ENCODE data around the gene STK32B.

The STK32B gene

GRCh38 chr4:5398056-5398455 lies 346.8 kb downstream of the STK32B start:
- Histone ChIP-seq H3K9me3 (ENCODE audit: insufficient read depth, low read depth, low read length) (no peaks in the 10 kb centered on the region), H3K4me2 (ENCODE audit: low read depth, low read length, poor library complexity, severe bottlenecking) (no peak overlapping the region), H2AFZ (ENCODE audit: low read length) (no peak overlapping the region), H3K27me3 (ENCODE audit: insufficient read depth, low read length, poor library complexity, severe bottlenecking) (no peaks in the 10 kb centered on the region), H3F3A (ENCODE audit: low read depth) (no peaks in the 10 kb centered on the region), H3K9me2 (replicated peaks; ENCODE audit: low read depth, low read length) (no peaks in the 10 kb centered on the region), H3K4me1 (ENCODE audit: insufficient read depth, low read length, poor library complexity, severe bottlenecking) (no peaks in the 10 kb centered on the region), H4K20me1 (ENCODE audit: insufficient read depth, low read length, poor library complexity, severe bottlenecking) (no peaks in the 10 kb centered on the region), H3K36me3 (ENCODE audit: insufficient read depth, low read length) (no peaks in the 10 kb centered on the region), H3K9ac (ENCODE audit: low read depth, low read length, poor library complexity, severe bottlenecking) (no peak overlapping the region), H3K79me2 (ENCODE audit: insufficient read depth, low read length) (no peaks in the 10 kb centered on the region), H3K4me3 (ENCODE audit: low read length, poor library complexity, severe bottlenecking) (no peak overlapping the region)
- no peak for TF ChIP-seq EZH2phosphoT487 (IDR thresholded peaks at IDR 0.05; ENCODE audit: borderline replicate concordance)
- no peak for TF ChIP-seq CTCF (conservative IDR thresholded peaks at IDR 0.05; ENCODE audit: low read length)

GRCh38 chr4:5399124-5399523 lies 347.8 kb downstream of the STK32B start:
- H2AFZ ChIP-seq (ENCODE audit: low read length) = no peak overlapping the region
- H3K79me2 ChIP-seq (ENCODE audit: insufficient read depth, low read length) = no peaks in the 10 kb centered on the region
- peaks cover 8% of the 10 kb centered on the region; the same call in 1 of the 2 replicates for H3K9me3 ChIP-seq (ENCODE audit: insufficient read depth, low read depth, low read length)
- H3K36me3 ChIP-seq (ENCODE audit: insufficient read depth, low read length) = no peaks in the 10 kb centered on the region
- H3K9me2 ChIP-seq (replicated peaks; ENCODE audit: low read depth, low read length) = no peaks in the 10 kb centered on the region
- H3F3A ChIP-seq (ENCODE audit: low read depth) = no peaks in the 10 kb centered on the region
- no peaks in the 10 kb centered on the region for H3K4me1 ChIP-seq (ENCODE audit: insufficient read depth, low read length, poor library complexity, severe bottlenecking)
- H3K9ac ChIP-seq (ENCODE audit: low read depth, low read length, poor library complexity, severe bottlenecking) = no peak overlapping the region
- no peaks in the 10 kb centered on the region for H4K20me1 ChIP-seq (ENCODE audit: insufficient read depth, low read length, poor library complexity, severe bottlenecking)
- no peak overlapping the region for H3K4me3 ChIP-seq (ENCODE audit: low read length, poor library complexity, severe bottlenecking)
- H3K27me3 ChIP-seq (ENCODE audit: insufficient read depth, low read length, poor library complexity, severe bottlenecking) = no peaks in the 10 kb centered on the region
- H3K4me2 ChIP-seq (ENCODE audit: low read depth, low read length, poor library complexity, severe bottlenecking) = no peak overlapping the region
- TF ChIP-seq EZH2phosphoT487 (IDR thresholded peaks at IDR 0.05; ENCODE audit: borderline replicate concordance) = no peak
- no peak for TF ChIP-seq CTCF (conservative IDR thresholded peaks at IDR 0.05; ENCODE audit: low read length)

- H3K36me3 ChIP-seq (ENCODE audit: insufficient read depth, low read length) = no peaks in the 10 kb centered on the region
- H3K4me1 ChIP-seq (ENCODE audit: insufficient read depth, low read length, poor library complexity, severe bottlenecking) = no peaks in the 10 kb centered on the region
- no peak overlapping the region for H3K9ac ChIP-seq (ENCODE audit: low read depth, low read length, poor library complexity, severe bottlenecking)
- H3K4me3 ChIP-seq (ENCODE audit: low read length, poor library complexity, severe bottlenecking) = no peak overlapping the region
- no peak overlapping the region for H3K4me2 ChIP-seq (ENCODE audit: low read depth, low read length, poor library complexity, severe bottlenecking)
- TF ChIP-seq EZH2phosphoT487 (IDR thresholded peaks at IDR 0.05; ENCODE audit: borderline replicate concordance) = no peak
- peak; percentile 52 for TF ChIP-seq CTCF (conservative IDR thresholded peaks at IDR 0.05; ENCODE audit: low read length)
- no peak overlapping the region for H2AFZ ChIP-seq (ENCODE audit: low read length)
- H3K79me2 ChIP-seq (ENCODE audit: insufficient read depth, low read length) = no peaks in the 10 kb centered on the region
- no peaks in the 10 kb centered on the region for H3K27me3 ChIP-seq (ENCODE audit: insufficient read depth, low read length, poor library complexity, severe bottlenecking)
- no peaks in the 10 kb centered on the region for H4K20me1 ChIP-seq (ENCODE audit: insufficient read depth, low read length, poor library complexity, severe bottlenecking)
- H3K9me2 ChIP-seq (replicated peaks; ENCODE audit: low read depth, low read length) = no peaks in the 10 kb centered on the region
- H3K9me3 ChIP-seq (ENCODE audit: insufficient read depth, low read depth, low read length) = peaks cover 8% of the 10 kb centered on the region; the same call in 1 of the 2 replicates
- H3F3A ChIP-seq (ENCODE audit: low read depth) = no peaks in the 10 kb centered on the region
These were observed 348.6 kb downstream of the STK32B start for GRCh38 chr4:5399790-5400421.

Data from Loucy (cell line).